Pancreas (tissue), 10 donors: ENCODE measurements around the gene ZNF853. TPM values are rescaled to one million over a fixed set of nuclear protein-coding genes. Genes with fewer than 3 reads are reported as not detected.

Experiments used
- ATAC-seq, 4 donors: fragments of 200-7000 bp; cut with Tn5 transposase; one replicate each; pipeline versions ENCODE4 v1.8.0 to v1.9.1; 2020; ENCODE audit warnings: mild to moderate bottlenecking in 4 of 4, moderate library complexity in 4 of 4
- DNase-seq, 6 donors: peaks; one replicate each; pipeline ENCODE4 v3.0.0-alpha.2; 2020
- FAIRE-seq: peaks from 2 replicates; lab custom pipeline; 2012; peaks lifted over from hg19 to GRCh38; lab: Jason Lieb, UNC
- H3K27ac ChIP-seq, 4 donors: fragments of 200-600 bp; sonication (generic); 1 replicate in 3 of 4; 2 replicates in 1 of 4; pipeline versions ENCODE4 v1.5.0 to v1.8.0; 2020
- H3K27me3 ChIP-seq, 4 donors: fragments of 200-600 bp; one replicate each; pipeline ENCODE4 v1.8.0; 2021
- H3K36me3 ChIP-seq, 3 donors: fragments of 200-600 bp; sonication (generic) in 1 of 3; one replicate each; pipeline versions ENCODE4 v1.5.0 to v1.8.0; 2020 to 2021
- H3K4me1 ChIP-seq, 3 donors: fragments of 200-600 bp; one replicate each; pipeline ENCODE4 v1.8.0; 2021
- H3K4me3 ChIP-seq, 4 donors: fragments of 200-600 bp; sonication (generic) in 2 of 4; one replicate each; pipeline versions ENCODE4 v1.5.0 to v1.8.0; 2020 to 2021
- H3K9me3 ChIP-seq, 4 donors: fragments of 200-600 bp; one replicate each; pipeline ENCODE4 v1.8.0; 2021
- CTCF ChIP-seq, 4 donors: fragments of 200-600 bp; sonication (generic) in 3 of 4; IDR thresholded peaks; one replicate each; pipeline versions ENCODE4 v1.5.0 to v1.8.0; 2021; ENCODE audit warnings: antibody characterized with exemption in 4 of 4
- WGBS, 2 donors: extraction: QIAGEN DNeasy Blood & Tissue Kit; methylation state at CpG; one replicate each; pipeline ENCODE4 v1.1.7; 2013; 5-methylcytosine and 5-hydroxymethylcytosine counted together
- intact Hi-C, 3 donors: fragments of 100-400 bp; cut with DNase I; formaldehyde crosslinking; loops; one replicate each; pipeline versions ENCODE4 v1.11.1 to v1.14.2; 2022
- polyA plus RNA-seq, 2 donors: library from polyadenylated mRNA; stranded (reverse); fragments of 200-250 nt; gene quantifications; one replicate each; pipeline ENCODE4 v1.2.3, GENCODE V29; 2013
- total RNA-seq, 6 donors: library from RNA; stranded (reverse); fragmentation: NEBNext Ultra II Directional in 4 of 6; extraction: Animal tissue kit (Norgen Biotek cat#: 25700) in 4 of 6; gene quantifications; one replicate each; pipeline versions ENCODE4 v1.2.1 to v1.2.4, GENCODE V29; 2021 to 2023
- donor health status: healthy with polysubstance abuse.
- donor health status: DM: no; HTN: no; CAD: no; lungs with moderate emphysema.
- donor health status: DM: no; HTN: no; CAD: no.
- donor health status: control.
- donor health status: control.
- donor health status: Bipolar disorder and iron deficiency.
- donor health status: DM: yes; HTN: yes; CAD: no.
- donor health status: DM: no; HTN: no; CAD: no.
- donor health status: DM: no; HTN: no; CAD: no.
- donor health status: DM: yes; HTN: yes; CAD: no.

The ZNF853 gene
- total and polyA plus RNA-seq, 8 donors, result 1.6 to 7.8 (median 5.1) TPM

- DNase-seq, result peak in 1 of 6 donors; percentile 49
- no peaks in the 10 kb centered on the region for H3K9me3 ChIP-seq
- FAIRE-seq, result no peak
- ATAC-seq, result no peak
- no peak overlapping the region for H3K4me3 ChIP-seq
- intact Hi-C loops, result no loop called here
- H3K36me3 ChIP-seq, result peaks cover 4 to 28% (median 10%) of the 10 kb centered on the region in 3 donors
- no peaks in the 10 kb centered on the region for H3K4me1 ChIP-seq
- H3K27ac ChIP-seq, result no peak overlapping the region
- no peaks in the 10 kb centered on the region for H3K27me3 ChIP-seq
- 95 to 96% methylated on average over 76 to 94 of the region's 94 CpGs for WGBS, 2 donors
- TF ChIP-seq CTCF (IDR thresholded peaks at IDR 0.05), result no peak
Observed at GRCh38 chr7:6654113-6654841, 38.9 kb downstream of the ZNF853 start.

- Histone ChIP-seq H3K27ac (no peak overlapping the region), H3K4me1 (no peaks in the 10 kb centered on the region), H3K36me3 (peaks cover 4 to 28% (median 10%) of the 10 kb centered on the region in 3 donors), H3K4me3 (no peak overlapping the region), H3K27me3 (no peaks in the 10 kb centered on the region), H3K9me3 (no peaks in the 10 kb centered on the region)
- TF ChIP-seq CTCF (IDR thresholded peaks at IDR 0.05), result no peak
- no peak for FAIRE-seq
- ATAC-seq, result no peak
- DNase-seq, result peak in 1 of 6 donors; percentile 46
- WGBS, 2 donors, result 95 to 97% methylated on average over 48 of the region's 48 CpGs
- intact Hi-C loops, result no loop called here
Observed at GRCh38 chr7:6654842-6655610, 39.6 kb downstream of the ZNF853 start.

- Histone ChIP-seq H3K9me3 (no peaks in the 10 kb centered on the region), H3K27me3 (no peaks in the 10 kb centered on the region), H3K4me1 (no peaks in the 10 kb centered on the region), H3K4me3 (no peak overlapping the region), H3K27ac (no peak overlapping the region), H3K36me3 (peaks cover 4 to 28% (median 10%) of the 10 kb centered on the region in 3 donors)
- no peak for DNase-seq
- TF ChIP-seq CTCF (IDR thresholded peaks at IDR 0.05), result no peak
- FAIRE-seq, result no peak
- WGBS, 2 donors, result 94 to 96% methylated on average over 16 to 17 of the region's 17 CpGs
- intact Hi-C loops, result no loop called here
- ATAC-seq, result no peak
Observed at GRCh38 chr7:6655636-6656385, 40.4 kb downstream of the ZNF853 start.

GRCh38 chr7:6656413-6656812 is 41.0 kb downstream of the ZNF853 start:
- DNase-seq (no peak), FAIRE-seq (no peak)

More at GRCh38 chr7:6656413-6656812, 41.0 kb downstream of the ZNF853 start:
- Histone ChIP-seq H3K36me3 (peaks cover 4 to 28% (median 10%) of the 10 kb centered on the region in 3 donors), H3K9me3 (no peaks in the 10 kb centered on the region), H3K27ac (no peak overlapping the region), H3K4me3 (no peak overlapping the region), H3K4me1 (no peaks in the 10 kb centered on the region), H3K27me3 (no peaks in the 10 kb centered on the region)
- no peak for ATAC-seq
- WGBS, 2 donors, result 97 to 98% methylated on average over 9 of the region's 9 CpGs
- no peak for TF ChIP-seq CTCF (IDR thresholded peaks at IDR 0.05)
- intact Hi-C loops, result no loop called here
